OCI-LY7 (cell line): ENCODE data around the gene DCLK3. TPM values are rescaled to one million over a fixed set of nuclear protein-coding genes. Genes with fewer than 3 reads are reported as not detected.

Source experiments
- BruUV-seq: library from RNA; stranded (reverse); fragments of 400-500 nt; replicated peaks from 2 replicates; lab custom pipeline; 2021; lab: Mats Ljungman, UMichigan
- CTCF ChIA-PET: fragments of 300-600 bp; sonication (Branson Sonifier 250); formaldehyde crosslinking; loops from one replicate; lab custom pipeline; 2022; ENCODE audit warnings: antibody characterized with exemption; ENCODE audit not compliant: unreplicated experiment; lab: Charles Lee
- POLR2A ChIA-PET: fragments of 300-600 bp; sonication (Branson Sonifier 250); formaldehyde crosslinking; loops from one replicate; lab custom pipeline; 2022; ENCODE audit warnings: antibody characterized with exemption; lab: Charles Lee
- DNase-seq: peaks from one replicate; pipeline ENCODE4 v3.0.0-alpha.2; 2015; ENCODE audit warnings: low spot score
- H2AFZ ChIP-seq: fragments of 200-600 bp; sonication (generic), shearing (Covaris generic); 2 replicates; pipeline ENCODE4 v1.6.1; 2014; ENCODE audit warnings: mild to moderate bottlenecking, antibody characterized with exemption, low read length, moderate library complexity
- H3K27ac ChIP-seq: fragments of 200-600 bp; sonication (generic); 2 replicates; pipeline ENCODE4 v1.5.1; 2014; ENCODE audit warnings: mixed run types, low read depth, mild to moderate bottlenecking, moderate library complexity, low read length, inconsistent platforms; ENCODE audit not compliant: poor library complexity, severe bottlenecking
- H3K36me3 ChIP-seq: fragments of 200-600 bp; sonication (generic); 2 replicates; pipeline ENCODE4 v1.6.1; 2014; ENCODE audit warnings: mild to moderate bottlenecking, antibody characterized with exemption, low read length, moderate library complexity, mixed read lengths; ENCODE audit not compliant: insufficient read depth
- H3K4me1 ChIP-seq: fragments of 200-600 bp; sonication (generic); 2 replicates; pipeline ENCODE4 v1.5.1; 2014; ENCODE audit warnings: mild to moderate bottlenecking, low read length; ENCODE audit not compliant: insufficient read depth, poor library complexity, severe bottlenecking
- H3K4me2 ChIP-seq: fragments of 200-600 bp; sonication (generic); 2 replicates; pipeline ENCODE4 v1.6.1; 2014; ENCODE audit warnings: mild to moderate bottlenecking, low read length
- H3K4me3 ChIP-seq: fragments of 200-600 bp; sonication (generic); 2 replicates; pipeline ENCODE4 v1.5.1; 2014; ENCODE audit warnings: mild to moderate bottlenecking, low read depth, low read length; ENCODE audit not compliant: poor library complexity, severe bottlenecking
- H3K79me2 ChIP-seq: fragments of 200-600 bp; sonication (generic); 2 replicates; pipeline ENCODE4 v1.6.1; 2016; ENCODE audit warnings: low read depth, mild to moderate bottlenecking, low read length, moderate library complexity, mixed read lengths; ENCODE audit not compliant: insufficient read depth
- H3K9me2 ChIP-seq: fragments of 200-600 bp; sonication (generic); 2 replicates; pipeline ENCODE4 v1.6.1; 2016; ENCODE audit warnings: mild to moderate bottlenecking, low read length, mixed read lengths; ENCODE audit not compliant: insufficient read depth
- H3K9me3 ChIP-seq: fragments of 200-600 bp; sonication (generic); 2 replicates; pipeline ENCODE4 v1.6.1; 2014; ENCODE audit warnings: mild to moderate bottlenecking, mixed run types, low read length, mixed read lengths
- H4K20me1 ChIP-seq: fragments of 200-600 bp; sonication (generic); 2 replicates; pipeline ENCODE4 v1.6.1; 2014; ENCODE audit warnings: mild to moderate bottlenecking, antibody characterized with exemption, low read length, moderate library complexity, mixed read lengths; ENCODE audit not compliant: insufficient read depth
- CTCF ChIP-seq: fragments of 200-600 bp; sonication (generic); conservative IDR thresholded peaks from 2 replicates; pipeline ENCODE4 v1.5.1; 2014; ENCODE audit warnings: mild to moderate bottlenecking, antibody characterized with exemption, low read length, moderate library complexity, mixed read lengths
- EZH2phosphoT487 ChIP-seq: fragments of 200-600 bp; sonication (generic); IDR thresholded peaks from 2 replicates; pipeline ENCODE4 v1.6.1; 2018; ENCODE audit warnings: low read depth, borderline replicate concordance, mild to moderate bottlenecking, mixed run types, antibody characterized with exemption, low read length, moderate library complexity, mixed read lengths
- intact Hi-C: fragments of 100-400 bp; cut with micrococcal nuclease; formaldehyde crosslinking; loops from one replicate; pipeline ENCODE4 v1.10.0; 2022; ENCODE audit not compliant: unreplicated experiment
- total RNA-seq, 2 experiments: library from RNA; depleted of rRNA in 1 of 2; stranded (reverse); fragments of >200 nt in 1 of 2; shearing (Covaris generic) in 1 of 2; gene quantifications; 2 replicates each; pipeline ENCODE4 v1.2.3, GENCODE V29; 2014 to 2022

DCLK3 gene
- total RNA-seq, 2 experiments from 2014 or later: not detected

GRCh38 chr3:36771931-36772330 lies 7.6 kb upstream of the DCLK3 start:
- Histone ChIP-seq H3K9me3 (no peaks in the 10 kb centered on the region), H3K36me3 (no peaks in the 10 kb centered on the region), H3K9me2 (no peaks in the 10 kb centered on the region), H3K4me2 (no peak overlapping the region), H4K20me1 (no peaks in the 10 kb centered on the region), H3K4me1 (no peaks in the 10 kb centered on the region), H3K4me3 (no peak overlapping the region), H2AFZ (no peak overlapping the region), H3K27ac (no peak overlapping the region), H3K79me2 (no peaks in the 10 kb centered on the region)
- no TSS peak for BruUV-seq
- CTCF ChIA-PET: no interaction called here
- TF ChIP-seq EZH2phosphoT487 (no peak), CTCF (no peak)
- intact Hi-C loops: no loop called here
- DNase-seq: no peak
- POLR2A ChIA-PET: interaction anchor here (0.6 kb wide), 1 partner anchor 18 kb away, joined by 3 read pairs; no protein-coding TSS in a partner anchor

GRCh38 chr3:36769926-36770325 lies 5.6 kb upstream of the DCLK3 start:
- intact Hi-C loops: no loop called here
- BruUV-seq: no TSS peak
- CTCF ChIA-PET: no interaction called here

More at GRCh38 chr3:36769926-36770325, 5.6 kb upstream of the DCLK3 start:
- Histone ChIP-seq H2AFZ (no peak overlapping the region), H3K4me2 (no peak overlapping the region), H3K9me2 (no peaks in the 10 kb centered on the region), H3K4me1 (no peaks in the 10 kb centered on the region), H3K36me3 (no peaks in the 10 kb centered on the region), H4K20me1 (no peaks in the 10 kb centered on the region), H3K79me2 (no peaks in the 10 kb centered on the region), H3K9me3 (no peaks in the 10 kb centered on the region), H3K4me3 (no peak overlapping the region), H3K27ac (no peak overlapping the region)
- TF ChIP-seq CTCF (no peak), EZH2phosphoT487 (no peak)
- POLR2A ChIA-PET: interaction anchor here (0.8 to 2.0 kb wide), 2 partner anchors 10 to 26 kb away, joined by 3 to 7 read pairs; no protein-coding TSS in a partner anchor
- DNase-seq: no peak
